GM19452 (cell line): ENCODE data around the gene DRGX.

Experiments used
- ATAC-seq: cut with Tn5 transposase; IDR thresholded peaks from one replicate; pipeline ENCODE4 v1.9.1; 2021; ENCODE audit not compliant: unreplicated experiment

Gene DRGX

GRCh38 chr10:49348593-49348992 lies 47.3 kb downstream of the DRGX start:
- no peak for ATAC-seq

GRCh38 chr10:49347827-49348226 lies 48.1 kb downstream of the DRGX start:
- no peak for ATAC-seq

- ATAC-seq, result no peak
Observed at GRCh38 chr10:49347342-49347741, 48.5 kb downstream of the DRGX start.

GRCh38 chr10:49344840-49345239 lies 51.0 kb downstream of the DRGX start:
- ATAC-seq, result no peak

- ATAC-seq, result no peak
Observed at GRCh38 chr10:49338604-49339003, 57.3 kb downstream of the DRGX start.

DNA sequence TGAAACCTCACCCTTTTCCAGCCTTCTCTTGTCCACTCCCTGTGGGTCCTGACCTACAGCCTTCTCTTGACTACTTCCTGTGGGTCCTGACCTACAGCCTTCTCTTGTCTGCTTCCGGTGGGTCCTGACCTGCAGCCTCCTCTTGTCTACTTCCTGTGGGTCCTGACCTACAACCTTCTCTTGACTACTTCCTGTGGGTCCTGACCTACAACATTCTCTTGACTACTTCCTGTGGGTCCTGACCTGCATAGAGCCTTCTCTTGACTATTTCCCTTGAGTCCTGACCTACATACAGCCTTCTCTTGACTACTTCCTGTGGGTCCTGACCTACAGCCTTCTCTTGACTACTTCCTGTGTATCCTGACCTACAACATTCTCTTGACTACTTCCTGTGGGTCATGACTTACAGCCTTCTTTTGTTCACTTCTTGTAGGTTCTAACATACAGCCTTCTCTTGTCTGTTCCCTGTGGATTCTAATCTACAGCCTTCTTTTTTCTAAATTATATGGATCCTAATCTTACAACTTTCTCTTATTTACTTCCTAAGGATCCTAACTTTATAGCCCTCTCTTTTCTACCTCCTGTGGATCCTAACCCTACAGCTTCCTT lies 60.4 kb downstream of the DRGX start:
- no peak for ATAC-seq

DNA sequence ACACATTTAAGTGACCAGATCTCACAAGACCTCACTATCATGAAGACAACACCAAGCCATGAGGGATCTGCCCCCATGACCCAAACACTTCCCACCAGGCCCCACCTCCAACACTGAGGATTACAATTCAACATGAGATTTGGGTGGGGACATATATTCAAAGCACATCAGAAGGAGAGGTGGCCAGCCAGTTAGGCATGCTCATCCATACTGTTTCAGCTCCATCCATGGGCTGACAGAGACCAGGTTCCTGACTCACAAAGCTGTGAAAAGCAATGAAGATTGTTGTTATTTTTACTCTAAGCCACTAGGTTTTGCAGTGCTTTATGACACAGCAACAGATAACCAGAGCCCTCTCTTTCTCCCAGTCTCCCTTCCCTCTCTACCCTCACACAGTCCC lies 60.9 kb downstream of the DRGX start:
- ATAC-seq, result no peak

- no peak for ATAC-seq
Observed at GRCh38 chr10:49333192-49333591, 62.7 kb downstream of the DRGX start.

- ATAC-seq, result no peak
Observed at GRCh38 chr10:49332768-49333167, 63.1 kb downstream of the DRGX start.

DNA sequence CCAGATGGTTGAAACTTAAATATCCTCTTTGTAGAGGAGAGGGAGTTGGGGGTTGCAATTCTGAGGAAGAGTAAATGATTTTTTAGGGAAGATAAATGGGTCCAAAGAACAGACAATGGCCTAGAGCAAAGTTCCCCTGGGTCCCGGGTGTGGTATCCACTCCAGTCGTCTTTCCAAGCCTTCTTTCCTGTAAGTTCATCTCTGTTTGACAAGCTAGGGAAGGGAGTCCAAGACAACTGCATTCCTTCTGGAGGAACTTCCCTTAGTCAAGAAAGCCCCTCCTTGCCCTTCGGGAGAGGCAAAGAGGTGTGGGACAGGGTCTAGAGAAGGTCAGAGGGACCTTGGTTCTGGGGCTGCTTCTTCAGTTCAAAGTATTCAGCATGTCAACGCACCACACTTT lies 63.6 kb downstream of the DRGX start:
- no peak for ATAC-seq

GRCh38 chr10:49331431-49331830 lies 64.5 kb downstream of the DRGX start:
- no peak for ATAC-seq

DNA sequence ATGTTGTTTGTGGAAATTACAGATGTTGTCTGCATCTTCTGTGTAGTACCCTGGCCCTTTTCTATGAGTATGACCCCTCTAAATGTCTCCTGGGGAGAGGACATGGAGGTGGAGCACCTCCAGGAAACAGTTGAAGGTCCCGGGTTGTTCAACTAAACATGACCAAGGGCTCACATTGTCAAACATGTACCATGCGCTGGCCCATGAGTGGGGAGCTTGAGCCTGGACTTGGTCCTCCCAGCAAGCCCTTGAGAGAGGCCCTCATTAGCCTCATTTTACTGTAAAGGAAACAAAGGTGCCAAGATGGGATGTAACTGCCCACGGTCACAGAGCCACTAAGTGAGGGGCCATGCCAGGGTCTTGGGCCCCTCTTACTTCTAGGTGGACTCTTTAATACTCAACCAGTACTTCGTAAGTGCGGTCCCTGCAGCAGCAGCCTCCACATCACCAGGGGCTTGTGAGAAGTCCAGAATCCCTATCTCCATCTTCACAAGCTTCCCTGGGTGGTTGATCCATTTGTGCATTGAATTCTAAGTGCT lies 65.7 kb downstream of the DRGX start:
- ATAC-seq, result no peak

DNA sequence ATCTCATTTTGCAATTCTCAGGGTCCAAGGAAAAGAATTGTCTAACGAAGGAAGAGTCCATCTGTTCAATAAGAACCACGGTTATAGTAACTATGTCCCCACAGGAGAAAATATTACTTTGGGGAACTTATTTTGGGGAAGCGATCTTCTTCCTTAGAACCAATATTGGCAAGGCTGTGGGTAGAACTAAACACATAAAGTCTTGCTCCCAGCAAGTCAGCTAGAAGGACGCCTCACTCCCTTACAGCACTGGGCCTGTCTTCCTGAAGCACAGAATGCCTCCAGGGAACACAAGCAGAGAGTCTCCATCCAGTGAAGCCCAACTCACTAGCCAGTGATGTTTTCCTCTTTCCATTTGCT lies 66.8 kb downstream of the DRGX start:
- ATAC-seq, result no peak

GRCh38 chr10:49328401-49329145 lies 67.3 kb downstream of the DRGX start:
- no peak for ATAC-seq

DNA sequence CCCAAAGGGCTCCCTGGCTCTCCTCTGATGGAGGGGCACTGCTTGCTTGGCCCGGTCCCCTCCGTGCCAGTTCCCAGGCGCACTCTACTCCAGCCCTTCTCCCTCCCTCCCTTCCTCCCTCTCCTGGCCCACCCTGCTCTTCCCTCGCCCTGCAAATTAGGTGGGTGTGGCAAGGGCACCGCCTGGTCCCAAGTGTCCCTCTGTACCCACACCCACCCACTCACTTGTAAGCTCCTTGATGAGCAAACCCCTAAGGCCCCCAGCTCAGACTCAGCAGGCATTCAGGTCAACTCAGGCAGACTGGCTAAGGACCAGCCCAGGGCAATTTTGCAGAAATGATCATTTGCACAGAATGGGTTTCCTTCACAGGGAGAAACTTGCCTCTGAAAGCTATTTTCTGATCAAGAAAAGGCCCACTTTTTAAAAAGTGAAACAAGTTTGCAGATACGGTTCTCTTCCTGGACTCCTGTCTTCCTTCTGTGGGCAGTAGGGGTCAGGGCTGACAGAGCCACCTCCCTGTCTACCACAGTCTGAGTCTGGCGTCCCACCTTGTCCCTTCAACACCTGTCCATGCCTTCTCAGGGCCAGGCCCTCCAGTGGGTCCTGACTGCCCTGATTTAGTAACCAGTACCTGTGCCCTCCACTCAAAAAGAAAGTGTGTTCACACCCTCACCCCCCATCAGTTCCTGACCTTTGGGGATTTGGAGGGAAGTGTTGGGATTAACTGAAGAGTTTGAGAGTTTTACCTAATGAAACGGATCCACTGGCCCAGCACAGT lies 68.7 kb downstream of the DRGX start:
- ATAC-seq, result no peak

GRCh38 chr10:49325916-49326783 lies 69.7 kb downstream of the DRGX start:
- no peak for ATAC-seq

DNA sequence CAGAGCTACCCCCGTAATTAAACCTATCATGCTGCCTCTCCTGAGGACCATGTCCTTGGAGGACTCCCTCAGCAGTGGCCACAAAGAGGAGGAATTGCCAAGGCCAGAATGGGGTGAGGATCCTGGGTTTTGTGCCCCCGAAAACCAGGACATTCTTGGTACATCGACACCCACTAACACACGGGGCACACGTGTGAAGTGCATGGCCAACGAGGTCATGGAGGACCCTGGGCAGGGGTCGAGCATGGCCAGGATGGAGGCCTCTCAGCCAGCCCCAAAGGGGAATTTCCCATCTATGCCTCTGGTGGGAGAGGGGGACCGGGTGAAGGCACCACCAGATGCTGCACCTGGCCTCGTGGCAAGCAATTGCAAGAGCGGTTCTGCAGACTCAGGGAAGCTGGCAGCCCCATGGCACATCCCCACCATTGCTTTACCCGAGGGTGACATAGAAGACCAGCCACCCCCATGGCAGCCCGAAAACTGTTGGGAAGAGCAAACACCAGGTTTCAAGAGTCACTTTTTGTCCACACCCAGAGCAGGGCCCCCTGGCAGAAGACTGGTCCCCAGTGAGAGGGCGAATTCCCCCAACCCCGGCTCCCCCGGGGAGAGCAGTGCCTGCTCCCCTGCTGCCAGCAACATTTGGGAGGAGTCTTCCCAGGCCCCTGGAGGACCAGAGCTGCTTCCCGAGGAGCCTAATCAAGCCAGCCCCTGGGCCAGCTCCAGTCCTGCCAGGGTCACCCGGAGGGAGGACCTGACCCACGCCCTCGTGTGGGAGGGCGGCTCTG lies 70.6 kb downstream of the DRGX start:
- no peak for ATAC-seq

DNA sequence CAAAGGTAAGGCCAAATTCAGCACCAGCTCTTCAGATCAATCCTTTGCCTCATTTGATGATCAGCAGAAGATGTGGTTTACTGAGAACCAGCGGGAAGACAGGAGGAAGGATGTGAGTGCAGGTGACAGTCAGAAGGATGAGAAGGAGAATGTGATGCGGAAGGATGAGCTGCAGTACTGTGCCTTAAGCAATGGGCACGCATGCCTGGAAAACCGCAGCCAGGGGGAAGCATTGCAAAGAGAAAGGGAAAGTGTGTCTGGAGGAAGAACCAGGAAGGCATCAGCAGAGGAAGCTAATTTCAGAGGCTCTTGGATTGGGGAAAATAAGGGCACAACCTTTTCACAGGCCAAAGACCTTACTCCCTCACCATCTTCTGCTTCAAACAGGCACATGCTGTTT lies 71.2 kb downstream of the DRGX start:
- no peak for ATAC-seq

GRCh38 chr10:49323896-49324270 lies 72.0 kb downstream of the DRGX start:
- ATAC-seq, result no peak

DNA sequence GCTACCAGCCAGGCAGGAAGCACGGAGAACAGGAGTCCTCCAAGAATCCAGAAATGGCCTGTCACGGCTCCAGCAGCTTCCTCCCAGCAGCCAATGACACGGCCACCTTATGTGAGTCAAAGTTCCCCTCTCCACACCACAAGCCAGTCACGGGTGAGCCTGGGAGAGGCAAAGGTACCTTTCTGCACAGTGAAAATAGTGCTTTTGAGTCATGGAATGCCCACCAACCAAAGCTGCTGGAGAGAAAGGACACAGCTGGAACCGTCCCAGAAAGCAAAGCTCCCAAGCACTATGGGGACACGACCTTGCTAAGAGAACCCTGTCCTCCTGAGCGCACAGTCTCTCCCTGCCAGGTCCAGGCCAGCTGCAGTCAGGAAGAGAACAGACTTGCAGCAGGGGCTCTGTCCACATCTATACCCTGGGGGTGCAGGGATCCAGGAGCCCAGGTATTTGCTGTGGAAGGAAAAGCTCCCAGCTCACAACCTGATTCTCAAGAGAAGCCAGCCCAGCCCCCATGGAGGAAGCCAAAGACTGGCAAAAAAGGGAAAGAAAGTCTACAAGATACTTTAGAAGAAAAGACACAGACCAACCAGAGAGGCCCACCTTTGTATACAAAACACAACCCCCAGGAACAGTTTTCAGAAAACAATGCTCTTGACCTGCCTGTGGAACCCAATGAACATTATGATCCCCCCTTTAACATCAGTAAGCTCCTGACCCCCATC lies 72.6 kb downstream of the DRGX start:
- ATAC-seq, result no peak
